Astrocyte (in vitro differentiated cells and primary cell): ENCODE results near the gene ZNF19.

ENCODE experiments used
- CTCF ChIP-seq: IDR thresholded peaks from 2 replicates; pipeline ENCODE4 v1.5.1; 2011; ENCODE audit warnings: low read depth, mild to moderate bottlenecking, inconsistent platforms, low read length, moderate library complexity; ENCODE audit not compliant: insufficient read depth
- EZH2 ChIP-seq: IDR thresholded peaks from 2 replicates; pipeline ENCODE4 v1.6.1; 2012; ENCODE audit warnings: mild to moderate bottlenecking, low read length, inconsistent platforms; ENCODE audit not compliant: insufficient read depth

GRCh38 chr16:71474864-71475263, 14.3 kb downstream of the ZNF19 start:
- TF ChIP-seq EZH2 (no peak), CTCF (no peak)
